SU-DHL-6 (cell line): ENCODE measurements around the gene GRID1.

Experiments used
- H2AFZ ChIP-seq: fragments of 200-600 bp; sonication (generic); 2 replicates; pipeline ENCODE4 v1.6.1; 2014; ENCODE audit warnings: low read depth, mild to moderate bottlenecking, moderate library complexity, mixed read lengths, antibody characterized with exemption, low read length; ENCODE audit not compliant: severe bottlenecking
- H3F3A ChIP-seq: fragments of 200-600 bp; shearing (Covaris generic); 2 replicates; pipeline ENCODE4 v1.6.0; 2016; ENCODE audit warnings: antibody characterized with exemption, mild to moderate bottlenecking; ENCODE audit not compliant: insufficient read depth
- H3K27ac ChIP-seq: fragments of 200-600 bp; sonication (generic); 2 replicates; pipeline ENCODE4 v1.5.1; 2016; ENCODE audit warnings: low read depth, mild to moderate bottlenecking, low read length, moderate library complexity, mixed read lengths
- H3K27me3 ChIP-seq: fragments of 200-600 bp; sonication (generic), shearing (Covaris generic); 2 replicates; pipeline ENCODE4 v1.6.0; 2014; ENCODE audit warnings: mild to moderate bottlenecking, low read length
- H3K36me3 ChIP-seq: fragments of 200-600 bp; sonication (generic); 2 replicates; pipeline ENCODE4 v1.6.1; 2014; ENCODE audit warnings: mild to moderate bottlenecking, low read length, mixed read lengths
- H3K4me2 ChIP-seq: fragments of 300-600, 200-600 bp; shearing (Covaris generic), sonication (generic); 2 replicates; pipeline ENCODE4 v1.6.0; 2014; ENCODE audit warnings: low read length, low read depth, mild to moderate bottlenecking; ENCODE audit not compliant: poor library complexity, severe bottlenecking
- H3K4me3 ChIP-seq: fragments of 200-600 bp; sonication (generic); 2 replicates; pipeline ENCODE4 v1.5.1; 2014; ENCODE audit warnings: antibody characterized with exemption, low read length, mild to moderate bottlenecking, mixed read lengths; ENCODE audit not compliant: insufficient read depth, poor library complexity, severe bottlenecking
- H3K79me2 ChIP-seq: fragments of 200-600 bp; sonication (generic); 2 replicates; pipeline ENCODE4 v1.6.1; 2014; ENCODE audit warnings: mild to moderate bottlenecking, low read length, moderate library complexity; ENCODE audit not compliant: insufficient read depth
- H3K9ac ChIP-seq: fragments of 200-600 bp; sonication (generic); 2 replicates; pipeline ENCODE4 v1.7.0; 2014; ENCODE audit warnings: mild to moderate bottlenecking, low read length
- H3K9me2 ChIP-seq: fragments of 200-600 bp; sonication (generic); replicated peaks from 2 replicates; pipeline ENCODE4 v1.6.1; 2014; ENCODE audit warnings: low read length; ENCODE audit not compliant: insufficient read depth
- H3K9me3 ChIP-seq: fragments of 200-600 bp; sonication (generic); 2 replicates; pipeline ENCODE4 v1.6.1; 2014; ENCODE audit warnings: low read length, mixed read lengths; ENCODE audit not compliant: insufficient read depth
- H4K20me1 ChIP-seq: fragments of 200-600 bp; sonication (generic); 2 replicates; pipeline ENCODE4 v1.6.1; 2014; ENCODE audit warnings: low read depth, mild to moderate bottlenecking, antibody characterized with exemption, low read length, moderate library complexity, mixed read lengths
- EZH2phosphoT487 ChIP-seq: fragments of 200-600 bp; sonication (generic), shearing (Covaris generic); conservative IDR thresholded peaks from 2 replicates; pipeline ENCODE4 v1.6.1; 2018; ENCODE audit warnings: mild to moderate bottlenecking, antibody characterized with exemption, low read length, moderate library complexity, mixed read lengths
- TF ChIP-seq, protein P1 (sequence below): fragments of 200-600 bp; sonication (generic); IDR thresholded peaks from one replicate; pipeline ENCODE4 v1.5.1; 2017; ENCODE audit warnings: antibody characterized with exemption, mild to moderate bottlenecking, low read length, moderate library complexity; ENCODE audit not compliant: insufficient read depth, poor library complexity, severe bottlenecking

Gene GRID1

DNA sequence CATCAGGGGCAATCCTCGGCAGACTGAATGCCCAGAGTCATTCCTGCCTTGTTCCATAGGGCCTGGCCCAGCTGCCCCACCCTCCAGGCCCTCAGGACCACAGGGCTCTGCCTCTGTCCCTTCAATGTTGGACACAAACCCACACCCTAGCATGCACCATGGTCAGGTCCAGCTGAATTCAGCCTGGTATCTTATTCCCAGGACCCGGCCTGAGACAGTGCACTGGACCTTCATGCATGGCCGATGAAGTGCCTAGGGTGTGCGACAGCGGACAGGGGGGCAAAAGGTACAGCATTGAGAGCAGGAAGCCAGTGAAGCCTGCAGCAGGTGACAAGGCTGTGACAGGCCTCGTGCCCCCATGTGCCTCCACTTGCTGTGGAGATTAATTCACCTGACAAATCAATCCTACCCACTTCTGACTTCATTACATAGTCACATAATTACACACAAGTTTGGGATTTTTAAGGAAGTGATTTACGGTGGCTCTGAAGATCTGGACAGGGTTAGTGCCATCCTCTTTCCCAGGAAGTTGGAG, 261.9 kb downstream of the GRID1 start:
- Histone ChIP-seq H3K4me3 (no peak overlapping the region), H3K27ac (no peak overlapping the region), H4K20me1 (no peaks in the 10 kb centered on the region), H3K27me3 (no peaks in the 10 kb centered on the region), H3K9ac (no peak overlapping the region), H3K4me2 (no peak overlapping the region), H3K79me2 (no peaks in the 10 kb centered on the region), H3K9me3 (no peaks in the 10 kb centered on the region), H3F3A (no peaks in the 10 kb centered on the region), H3K36me3 (no peaks in the 10 kb centered on the region), H3K9me2 (no peaks in the 10 kb centered on the region), H2AFZ (no peak overlapping the region)
- TF ChIP-seq, protein P1, sequence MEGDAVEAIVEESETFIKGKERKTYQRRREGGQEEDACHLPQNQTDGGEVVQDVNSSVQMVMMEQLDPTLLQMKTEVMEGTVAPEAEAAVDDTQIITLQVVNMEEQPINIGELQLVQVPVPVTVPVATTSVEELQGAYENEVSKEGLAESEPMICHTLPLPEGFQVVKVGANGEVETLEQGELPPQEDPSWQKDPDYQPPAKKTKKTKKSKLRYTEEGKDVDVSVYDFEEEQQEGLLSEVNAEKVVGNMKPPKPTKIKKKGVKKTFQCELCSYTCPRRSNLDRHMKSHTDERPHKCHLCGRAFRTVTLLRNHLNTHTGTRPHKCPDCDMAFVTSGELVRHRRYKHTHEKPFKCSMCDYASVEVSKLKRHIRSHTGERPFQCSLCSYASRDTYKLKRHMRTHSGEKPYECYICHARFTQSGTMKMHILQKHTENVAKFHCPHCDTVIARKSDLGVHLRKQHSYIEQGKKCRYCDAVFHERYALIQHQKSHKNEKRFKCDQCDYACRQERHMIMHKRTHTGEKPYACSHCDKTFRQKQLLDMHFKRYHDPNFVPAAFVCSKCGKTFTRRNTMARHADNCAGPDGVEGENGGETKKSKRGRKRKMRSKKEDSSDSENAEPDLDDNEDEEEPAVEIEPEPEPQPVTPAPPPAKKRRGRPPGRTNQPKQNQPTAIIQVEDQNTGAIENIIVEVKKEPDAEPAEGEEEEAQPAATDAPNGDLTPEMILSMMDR: no peak
- no peak for TF ChIP-seq EZH2phosphoT487

DNA sequence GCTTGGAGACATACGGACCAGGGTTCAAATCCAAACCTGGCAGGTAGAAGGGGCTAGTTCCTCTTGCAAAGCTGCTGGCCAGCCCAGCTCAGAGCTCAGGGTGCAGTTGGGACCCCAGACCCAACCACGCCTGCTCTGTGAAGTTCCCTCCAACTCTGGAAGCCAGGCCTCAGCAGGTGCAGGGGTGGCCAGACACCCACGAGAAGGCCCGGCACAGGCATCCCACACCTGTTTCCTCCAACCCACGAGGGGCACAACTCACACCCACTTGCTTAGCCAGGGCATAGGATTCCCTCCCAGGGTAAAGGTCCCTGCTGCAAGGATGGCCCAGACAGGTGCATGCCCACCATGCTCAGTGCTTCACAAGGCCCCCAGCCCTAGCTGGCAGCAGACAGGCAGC, 262.4 kb downstream of the GRID1 start:
- Histone ChIP-seq H3K9me3 (no peaks in the 10 kb centered on the region), H3K79me2 (no peaks in the 10 kb centered on the region), H3K36me3 (no peaks in the 10 kb centered on the region), H3K4me3 (no peak overlapping the region), H3K27me3 (no peaks in the 10 kb centered on the region), H3K9me2 (no peaks in the 10 kb centered on the region), H3K4me2 (no peak overlapping the region), H3K27ac (no peak overlapping the region), H3K9ac (no peak overlapping the region), H3F3A (no peaks in the 10 kb centered on the region), H2AFZ (no peak overlapping the region), H4K20me1 (no peaks in the 10 kb centered on the region)
- TF ChIP-seq, protein P1: no peak
- TF ChIP-seq EZH2phosphoT487: no peak

DNA sequence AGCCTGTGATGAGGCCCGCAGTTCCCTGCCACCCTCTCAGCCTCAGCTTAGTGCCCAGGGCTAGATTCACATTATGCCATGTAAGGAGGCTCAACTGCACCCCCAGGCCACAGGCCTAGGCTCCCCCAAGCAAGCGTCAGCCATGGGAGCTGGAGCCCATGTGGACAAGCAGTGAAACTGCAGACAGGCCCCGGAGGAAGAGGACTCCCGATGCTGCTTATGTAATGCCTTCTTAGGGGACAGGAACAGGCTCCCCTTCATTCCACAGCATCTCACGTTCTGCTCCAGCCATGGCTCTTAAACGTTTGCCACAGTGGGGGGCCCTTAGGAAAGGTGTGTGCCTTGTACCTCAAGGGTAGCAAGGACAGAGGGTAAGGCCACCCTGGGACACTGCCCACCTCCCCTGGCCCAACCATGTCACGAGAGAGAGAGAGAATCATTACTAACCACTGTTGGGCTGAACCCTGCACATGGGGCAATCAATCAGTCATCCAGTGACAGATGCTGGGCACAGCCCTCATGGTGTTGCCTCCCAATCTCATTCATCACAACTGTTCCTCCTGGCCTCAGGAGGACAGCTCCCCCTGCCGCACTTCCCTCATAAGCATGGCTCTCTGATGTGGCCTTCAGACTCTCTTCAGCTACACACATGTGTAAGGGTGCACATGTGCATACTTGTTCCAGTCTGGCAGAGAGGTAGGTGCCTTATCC, 263.0 kb downstream of the GRID1 start:
- Histone ChIP-seq H3K79me2 (no peaks in the 10 kb centered on the region), H3K9ac (no peak overlapping the region), H3K9me3 (no peaks in the 10 kb centered on the region), H3K27me3 (no peaks in the 10 kb centered on the region), H3K36me3 (no peaks in the 10 kb centered on the region), H4K20me1 (no peaks in the 10 kb centered on the region), H3K4me2 (no peak overlapping the region), H2AFZ (no peak overlapping the region), H3K9me2 (no peaks in the 10 kb centered on the region), H3K4me3 (no peak overlapping the region), H3F3A (no peaks in the 10 kb centered on the region), H3K27ac (no peak overlapping the region)
- TF ChIP-seq EZH2phosphoT487: no peak
- TF ChIP-seq, protein P1: no peak
